OCI-LY7 (cell line): ENCODE results near the gene MAP2K5.

ENCODE experiments used
- CTCF ChIP-seq: fragments of 200-600 bp; sonication (generic); conservative IDR thresholded peaks from 2 replicates; pipeline ENCODE4 v1.5.1; 2014; ENCODE audit warnings: mild to moderate bottlenecking, antibody characterized with exemption, low read length, moderate library complexity, mixed read lengths
- EZH2phosphoT487 ChIP-seq: fragments of 200-600 bp; sonication (generic); IDR thresholded peaks from 2 replicates; pipeline ENCODE4 v1.6.1; 2018; ENCODE audit warnings: low read depth, borderline replicate concordance, mild to moderate bottlenecking, mixed run types, antibody characterized with exemption, low read length, moderate library complexity, mixed read lengths

- no peak for TF ChIP-seq CTCF
- TF ChIP-seq EZH2phosphoT487: no peak
Measured at GRCh38 chr15:67822537-67823313, 280.2 kb downstream of the MAP2K5 start.
